ENCODE measurements around the gene BTNL9.
"Not testable (repeated sequence)": the region's sequence is repeated elsewhere in the genome, so short reads cannot be mapped to it uniquely, and the experiment has no call there.

The BTNL9 gene

DNA sequence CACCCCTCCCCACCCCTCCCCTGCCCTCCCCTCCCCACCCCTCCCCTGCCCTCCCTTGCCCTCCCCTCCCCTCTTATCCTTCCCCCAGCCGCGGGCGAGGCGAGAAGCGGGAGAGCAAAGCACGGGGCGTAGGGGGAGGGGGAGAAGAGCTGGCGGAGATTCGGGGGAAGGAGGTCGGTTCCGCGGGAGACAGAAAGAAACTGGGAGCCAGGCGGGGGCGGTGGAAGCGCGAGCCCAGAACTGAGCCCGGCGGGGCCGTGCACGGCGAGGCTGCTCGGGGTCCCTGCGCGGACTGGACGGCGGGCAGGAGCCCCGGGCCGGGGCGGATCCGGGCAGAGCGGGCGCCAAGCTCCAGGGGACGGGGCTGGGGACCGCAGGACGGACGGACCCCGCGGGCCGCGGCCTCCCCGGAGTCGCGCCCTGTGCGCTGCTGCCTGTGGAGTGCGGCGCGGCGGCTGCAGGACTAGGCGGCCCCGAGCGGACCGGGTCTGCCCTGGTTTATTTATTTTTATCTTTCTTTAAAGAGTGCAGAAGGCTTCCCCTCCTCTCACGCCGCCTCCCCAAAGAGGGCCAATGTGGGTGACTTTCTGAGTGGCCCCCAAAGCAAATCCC is 61.1 kb downstream of the BTNL9 start:
- DNase-seq = not testable (repeated sequence)

DNA sequence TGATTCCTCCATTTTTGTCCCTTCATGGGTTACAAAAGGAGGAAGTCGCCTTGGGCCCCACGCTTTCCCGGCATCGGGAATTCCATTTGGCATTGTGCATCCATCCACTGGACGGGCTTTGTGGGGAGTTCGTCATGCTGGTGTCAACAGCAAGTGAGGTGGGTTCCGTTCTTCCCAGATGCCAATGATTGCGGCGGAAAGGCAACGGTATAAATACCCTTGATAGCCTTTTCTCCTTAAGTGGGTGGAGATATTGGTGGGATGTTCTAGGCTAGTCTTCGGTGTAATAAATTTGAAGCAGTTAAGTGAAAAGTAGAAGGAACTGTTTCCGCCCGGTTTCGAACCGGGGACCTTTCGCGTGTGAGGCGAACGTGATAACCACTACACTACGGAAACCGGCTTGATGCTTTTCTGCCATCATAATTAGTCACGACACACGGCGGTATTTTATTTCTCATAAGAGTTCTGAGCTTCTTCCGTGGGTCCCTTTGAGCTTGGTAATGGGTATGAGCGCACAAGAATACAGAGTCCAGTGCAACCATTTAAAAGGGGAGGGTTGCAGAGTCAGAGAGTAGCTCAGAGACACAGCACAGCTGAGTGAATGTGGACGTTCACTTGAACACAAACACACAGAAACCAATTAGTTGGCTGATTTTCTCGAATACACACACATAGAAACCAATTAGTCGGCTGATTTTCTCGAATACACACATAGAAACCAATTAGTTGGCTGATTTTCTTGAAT is 62.0 kb downstream of the BTNL9 start:
- not testable (repeated sequence) for DNase-seq

DNA sequence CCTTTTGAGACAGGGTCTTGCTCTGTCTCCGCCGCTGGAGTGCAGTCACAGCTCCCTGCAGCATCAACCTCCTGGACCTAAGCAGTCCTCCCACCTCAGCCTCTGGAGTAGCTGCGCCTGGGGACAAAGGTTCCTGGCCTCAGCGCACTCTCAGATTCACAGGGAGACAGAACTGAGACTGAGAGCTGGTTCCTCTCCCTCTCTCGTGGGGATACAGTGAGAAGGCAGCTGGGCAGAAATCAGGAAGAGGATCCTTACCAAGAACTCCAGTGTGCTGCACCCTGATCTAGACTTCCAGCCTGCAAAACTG is 64.1 kb downstream of the BTNL9 start:
- not testable (repeated sequence) for DNase-seq

DNA sequence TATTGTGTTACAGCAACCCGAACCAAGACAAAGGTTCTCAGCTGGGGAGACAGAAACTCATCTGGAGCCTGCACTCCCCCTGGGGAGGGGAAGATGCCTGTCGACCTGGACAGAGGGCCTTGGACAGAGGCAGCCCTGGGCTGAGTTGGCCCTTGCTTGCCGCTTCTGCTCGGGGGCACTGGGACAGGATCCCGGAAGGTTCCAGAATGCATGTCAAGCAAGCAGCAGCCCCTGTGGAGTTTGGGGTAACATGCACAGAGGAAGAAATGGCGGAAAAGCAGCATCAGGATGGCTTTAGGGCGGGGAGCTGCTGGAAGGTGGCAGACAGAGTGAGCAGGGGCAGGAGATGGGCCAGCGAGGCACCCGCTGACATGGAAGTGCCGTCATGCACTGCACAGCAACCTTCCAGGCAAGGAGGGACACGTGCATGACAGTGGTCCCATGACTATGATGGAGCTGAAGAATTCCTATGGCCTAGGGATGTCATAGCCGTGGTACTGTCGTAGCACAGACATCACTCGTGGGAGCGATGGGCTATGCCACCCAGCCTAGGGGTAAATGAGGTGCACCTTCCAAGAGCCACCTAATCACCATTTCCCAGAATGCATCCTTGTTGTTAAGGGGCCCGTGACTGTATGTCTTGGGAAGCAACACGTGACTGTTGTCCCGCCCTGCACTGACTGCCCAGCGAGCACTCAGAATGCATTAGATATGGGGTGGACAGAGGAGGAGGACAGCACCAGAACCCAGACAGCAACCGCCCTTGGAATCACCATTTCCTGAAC is 64.7 kb downstream of the BTNL9 start:
- not testable (repeated sequence) for DNase-seq

DNA sequence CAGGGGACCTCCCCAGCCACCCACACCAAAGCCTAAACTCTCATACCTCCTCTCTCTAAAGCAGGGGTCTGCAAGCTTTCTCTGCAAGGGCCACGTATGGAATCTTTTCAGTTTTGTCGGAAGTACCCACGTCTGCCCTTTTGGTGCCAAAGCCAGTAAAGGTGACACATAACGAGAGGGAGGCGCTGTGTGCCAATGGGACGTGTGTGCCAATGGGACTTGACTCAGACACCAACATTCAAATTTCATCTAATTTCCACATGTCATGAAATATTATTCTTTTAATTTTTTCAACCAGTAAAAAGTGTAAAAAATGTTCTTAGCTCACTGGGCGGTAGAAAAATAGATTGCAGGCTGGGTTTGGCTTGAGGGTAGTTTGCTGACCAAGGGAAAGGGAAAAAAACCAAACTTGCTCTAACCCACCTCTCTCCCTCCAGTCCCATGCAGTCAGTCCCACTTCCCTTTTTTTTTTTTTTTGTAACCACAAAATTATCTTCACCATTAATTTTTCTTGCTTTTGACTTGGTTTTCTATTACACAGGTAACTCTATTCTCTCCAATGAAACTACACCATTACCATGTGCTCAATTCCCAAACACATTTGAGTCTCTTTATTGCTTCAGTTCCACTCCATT is 65.4 kb downstream of the BTNL9 start:
- DNase-seq = no peak

DNA sequence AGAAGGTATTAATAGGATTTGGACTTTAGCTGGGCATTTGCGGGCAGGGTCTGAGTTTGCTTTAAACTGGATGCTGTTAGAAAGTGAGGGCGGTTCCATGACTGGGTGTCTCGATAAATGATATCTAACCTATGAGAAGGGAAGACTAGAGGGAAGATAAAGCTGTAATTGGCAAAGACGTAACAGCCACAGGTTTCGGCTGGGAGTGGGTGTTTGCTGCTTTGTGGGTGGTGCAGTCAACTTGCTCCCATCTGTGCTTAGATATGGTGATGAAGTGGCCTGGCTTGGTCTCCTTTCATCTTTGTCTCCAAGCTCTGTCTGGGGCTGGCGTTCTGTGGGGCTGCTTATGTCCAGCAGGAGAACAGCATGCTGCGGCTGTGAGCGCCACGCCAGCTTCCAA is 67.6 kb downstream of the BTNL9 start:
- no peak for DNase-seq

DNA sequence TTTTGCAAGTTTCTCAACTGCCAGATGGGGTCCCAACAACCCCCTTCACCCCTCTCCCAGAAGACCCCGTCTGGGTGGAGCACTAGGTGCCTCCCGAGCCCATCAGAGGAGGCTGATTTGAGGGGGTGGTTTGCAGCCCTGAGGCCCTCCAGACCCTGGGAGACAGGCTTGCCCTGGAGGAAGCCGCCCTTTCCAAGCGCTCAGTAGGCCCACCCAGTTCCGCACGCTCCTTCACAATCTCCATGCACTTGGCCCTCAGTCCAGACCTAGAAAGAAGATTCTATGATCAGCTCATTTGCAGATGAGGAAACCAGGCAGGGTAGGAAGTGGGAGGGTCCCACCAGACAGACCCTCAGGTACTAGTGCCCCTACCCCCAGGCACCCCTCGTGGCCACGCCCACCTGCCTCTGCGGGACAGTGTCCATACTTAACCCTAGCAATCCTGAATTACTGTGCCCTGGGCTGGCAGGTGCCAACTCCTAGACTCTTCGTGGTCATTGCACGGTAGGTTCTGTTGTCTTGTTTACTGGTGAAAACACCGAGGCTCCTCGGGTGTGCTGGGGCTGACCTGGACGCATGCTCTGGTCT is 68.6 kb downstream of the BTNL9 start:
- no peak for DNase-seq

DNA sequence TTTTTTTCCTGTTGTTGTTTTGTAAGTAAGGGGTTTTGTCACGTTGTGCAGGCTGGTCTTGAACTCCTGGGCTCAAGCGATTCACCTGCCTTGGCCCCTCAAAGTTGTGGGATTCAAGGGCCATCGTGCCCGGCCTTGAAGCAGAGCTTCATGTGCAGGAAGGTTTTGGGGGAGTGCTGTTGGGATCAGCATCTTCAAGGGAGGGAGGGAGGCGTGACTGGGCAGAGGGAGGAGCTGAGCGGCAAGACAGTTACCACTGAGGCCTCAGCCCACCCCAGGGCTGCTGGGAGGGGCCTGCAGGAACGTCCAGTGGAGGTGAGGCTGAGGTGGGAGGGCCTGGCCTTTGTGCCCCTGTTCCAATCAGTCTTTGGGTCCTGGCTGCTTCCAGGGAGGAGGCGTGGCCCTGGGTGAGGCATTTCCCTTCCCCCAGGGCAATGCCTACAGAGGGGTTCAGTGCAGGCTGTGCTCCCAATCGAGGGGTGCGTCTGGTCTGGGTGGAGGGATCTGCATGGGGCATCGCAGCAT is 69.5 kb downstream of the BTNL9 start:
- no peak for DNase-seq

DNA sequence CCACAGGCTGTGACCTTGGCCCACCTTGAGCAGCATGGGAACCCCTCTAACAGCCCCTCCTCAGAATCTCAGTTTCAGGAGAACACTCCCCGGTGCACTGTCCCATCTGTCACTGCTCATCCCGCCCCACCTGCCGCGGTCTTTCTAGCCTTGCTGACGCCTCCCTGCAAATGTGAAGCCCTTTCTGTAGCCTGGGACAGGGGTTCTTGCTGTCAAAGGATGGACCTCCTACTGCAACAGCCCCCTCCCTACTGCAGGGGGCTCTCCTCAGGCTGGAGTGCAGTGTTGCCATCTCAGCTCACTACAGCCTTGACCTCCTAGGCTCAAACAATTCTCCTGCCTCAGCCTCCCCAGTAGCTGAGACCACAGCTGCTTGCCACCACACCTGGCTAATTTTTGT is 70.9 kb downstream of the BTNL9 start:
- no peak for DNase-seq
